Measurements from ENCODE around the gene GTF3C1.

Gene GTF3C1

DNA sequence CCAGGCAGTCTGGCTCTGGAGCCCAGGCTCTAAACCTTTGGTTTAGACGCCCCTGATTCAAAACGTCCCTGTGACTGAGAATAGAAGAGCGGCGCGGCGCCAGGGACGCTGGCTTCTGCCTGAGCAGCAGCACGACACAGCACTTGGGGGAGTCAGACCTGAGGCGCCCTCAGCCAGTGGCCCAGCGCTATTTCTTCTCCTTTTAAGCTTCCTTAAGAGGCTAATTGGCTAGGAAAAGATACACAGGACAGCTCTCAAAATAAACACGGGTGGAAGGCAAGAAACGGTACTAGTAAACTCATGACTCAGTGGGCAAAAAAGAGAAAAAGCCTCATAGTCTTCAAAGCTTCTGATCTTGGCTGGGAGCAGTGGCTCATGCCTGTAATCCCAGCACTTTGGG, 34.9 kb downstream of the GTF3C1 start:
- H3K4me3 ChIP-seq (ENCODE audit: low read length), result no peak overlapping the region
- H3K36me3 ChIP-seq (ENCODE audit: insufficient read depth, low read depth, low read length), result peaks cover 68% of the 10 kb centered on the region
- H3K9ac ChIP-seq (ENCODE audit: low read depth, low read length), result no peak overlapping the region
- no peak overlapping the region for H3K27ac ChIP-seq (ENCODE audit: low read length)
- H3K4me1 ChIP-seq (ENCODE audit: insufficient read depth, low read length), result no peaks in the 10 kb centered on the region
- no peaks in the 10 kb centered on the region for H3K9me3 ChIP-seq (ENCODE audit: insufficient read depth, low read depth, low read length)
- H3K27me3 ChIP-seq (ENCODE audit: insufficient read depth, low read length), result no peaks in the 10 kb centered on the region

DNA sequence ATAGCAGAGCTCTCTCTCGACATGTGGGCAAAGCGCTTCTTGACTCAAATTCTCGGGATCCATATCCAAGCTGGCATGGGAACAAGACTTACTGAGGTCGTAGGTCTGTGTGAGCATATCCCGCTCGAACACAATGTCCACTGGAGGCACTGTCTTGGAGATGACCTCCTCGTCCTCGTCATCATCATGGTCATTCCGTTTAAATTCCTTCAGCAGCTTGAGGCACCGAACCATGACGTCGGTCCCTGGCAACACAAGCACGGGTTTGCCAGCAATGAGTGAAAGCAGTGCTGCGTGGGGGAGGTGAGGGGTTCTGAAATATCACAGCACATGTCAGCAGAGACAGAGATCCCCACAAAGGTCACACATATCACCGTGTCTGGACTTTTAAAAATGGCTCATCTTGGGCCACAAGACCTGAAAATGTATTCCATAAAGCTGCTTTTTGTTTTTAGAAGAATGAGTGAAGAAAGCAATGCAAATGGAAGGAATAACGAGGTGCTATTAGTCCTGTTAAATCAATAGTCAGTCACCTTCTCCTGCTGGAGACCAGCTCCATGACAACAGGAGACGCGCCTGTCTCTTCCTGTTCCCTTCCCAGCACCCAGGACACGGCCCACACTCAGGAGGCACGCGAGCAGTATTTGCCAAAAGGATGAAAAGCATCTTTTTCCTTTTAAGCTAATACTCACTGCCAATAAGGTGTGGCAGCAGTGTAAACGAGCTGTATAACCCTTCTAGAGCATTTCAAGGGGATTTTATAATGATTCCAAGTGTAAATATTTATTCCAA, 37.9 kb downstream of the GTF3C1 start:
- Histone ChIP-seq H3K27me3 (ENCODE audit: insufficient read depth, low read length) (no peaks in the 10 kb centered on the region), H3K9me3 (ENCODE audit: insufficient read depth, low read depth, low read length) (no peaks in the 10 kb centered on the region), H3K4me1 (ENCODE audit: insufficient read depth, low read length) (no peaks in the 10 kb centered on the region), H3K9ac (ENCODE audit: low read depth, low read length) (no peak overlapping the region), H3K4me3 (ENCODE audit: low read length) (no peak overlapping the region), H3K36me3 (ENCODE audit: insufficient read depth, low read depth, low read length) (peaks cover 70% of the 10 kb centered on the region), H3K27ac (ENCODE audit: low read length) (no peak overlapping the region)

DNA sequence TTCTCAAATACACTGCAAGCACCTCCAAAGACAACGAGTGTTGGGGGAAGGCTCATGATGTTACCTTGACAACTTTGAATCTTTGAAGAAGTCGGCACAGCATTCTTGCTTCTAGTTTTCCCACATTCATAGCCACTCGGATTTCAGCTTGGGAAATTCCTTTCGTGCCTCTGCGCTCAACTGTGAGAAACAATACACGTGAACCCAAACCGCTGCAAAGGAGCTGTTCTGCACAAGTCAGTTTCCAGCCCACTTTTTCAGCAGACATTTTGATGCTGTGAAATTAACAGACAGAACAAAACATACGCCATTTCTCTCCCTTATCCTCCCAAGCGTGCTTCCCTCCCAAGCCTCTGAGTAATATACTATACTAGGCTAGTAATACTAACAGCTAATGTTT, 41.2 kb downstream of the GTF3C1 start:
- no peak overlapping the region for H3K27ac ChIP-seq (ENCODE audit: low read length)
- no peaks in the 10 kb centered on the region for H3K9me3 ChIP-seq (ENCODE audit: insufficient read depth, low read depth, low read length)
- H3K4me3 ChIP-seq (ENCODE audit: low read length), result no peak overlapping the region
- no peaks in the 10 kb centered on the region for H3K27me3 ChIP-seq (ENCODE audit: insufficient read depth, low read length)
- no peaks in the 10 kb centered on the region for H3K4me1 ChIP-seq (ENCODE audit: insufficient read depth, low read length)
- peaks cover 93% of the 10 kb centered on the region for H3K36me3 ChIP-seq (ENCODE audit: insufficient read depth, low read depth, low read length)
- H3K9ac ChIP-seq (ENCODE audit: low read depth, low read length), result no peak overlapping the region

DNA sequence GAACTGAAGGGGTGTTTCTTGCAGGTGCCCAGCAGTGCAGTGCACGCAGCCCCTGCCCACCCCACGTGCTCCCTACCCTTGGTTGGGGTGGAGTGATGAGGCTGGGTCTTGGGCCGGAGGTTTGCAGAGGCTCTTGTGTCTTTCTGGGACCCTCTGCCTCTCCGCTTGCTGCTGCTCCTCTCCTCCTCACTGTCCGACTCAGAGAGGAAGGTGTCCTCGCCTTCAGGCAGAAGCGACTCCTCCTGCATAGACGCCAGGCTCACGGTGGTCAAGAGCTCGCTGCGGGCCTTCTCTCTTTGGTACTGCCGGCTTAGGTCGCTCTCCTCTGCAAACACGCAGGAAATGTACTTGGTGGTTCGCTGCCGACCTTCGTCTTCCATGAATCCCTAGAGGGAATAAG, 42.9 kb downstream of the GTF3C1 start:
- no peak overlapping the region for H3K27ac ChIP-seq (ENCODE audit: low read length)
- no peaks in the 10 kb centered on the region for H3K4me1 ChIP-seq (ENCODE audit: insufficient read depth, low read length)
- no peak overlapping the region for H3K9ac ChIP-seq (ENCODE audit: low read depth, low read length)
- H3K9me3 ChIP-seq (ENCODE audit: insufficient read depth, low read depth, low read length), result no peaks in the 10 kb centered on the region
- peaks cover 95% of the 10 kb centered on the region for H3K36me3 ChIP-seq (ENCODE audit: insufficient read depth, low read depth, low read length)
- H3K27me3 ChIP-seq (ENCODE audit: insufficient read depth, low read length), result no peaks in the 10 kb centered on the region
- H3K4me3 ChIP-seq (ENCODE audit: low read length), result no peak overlapping the region

DNA sequence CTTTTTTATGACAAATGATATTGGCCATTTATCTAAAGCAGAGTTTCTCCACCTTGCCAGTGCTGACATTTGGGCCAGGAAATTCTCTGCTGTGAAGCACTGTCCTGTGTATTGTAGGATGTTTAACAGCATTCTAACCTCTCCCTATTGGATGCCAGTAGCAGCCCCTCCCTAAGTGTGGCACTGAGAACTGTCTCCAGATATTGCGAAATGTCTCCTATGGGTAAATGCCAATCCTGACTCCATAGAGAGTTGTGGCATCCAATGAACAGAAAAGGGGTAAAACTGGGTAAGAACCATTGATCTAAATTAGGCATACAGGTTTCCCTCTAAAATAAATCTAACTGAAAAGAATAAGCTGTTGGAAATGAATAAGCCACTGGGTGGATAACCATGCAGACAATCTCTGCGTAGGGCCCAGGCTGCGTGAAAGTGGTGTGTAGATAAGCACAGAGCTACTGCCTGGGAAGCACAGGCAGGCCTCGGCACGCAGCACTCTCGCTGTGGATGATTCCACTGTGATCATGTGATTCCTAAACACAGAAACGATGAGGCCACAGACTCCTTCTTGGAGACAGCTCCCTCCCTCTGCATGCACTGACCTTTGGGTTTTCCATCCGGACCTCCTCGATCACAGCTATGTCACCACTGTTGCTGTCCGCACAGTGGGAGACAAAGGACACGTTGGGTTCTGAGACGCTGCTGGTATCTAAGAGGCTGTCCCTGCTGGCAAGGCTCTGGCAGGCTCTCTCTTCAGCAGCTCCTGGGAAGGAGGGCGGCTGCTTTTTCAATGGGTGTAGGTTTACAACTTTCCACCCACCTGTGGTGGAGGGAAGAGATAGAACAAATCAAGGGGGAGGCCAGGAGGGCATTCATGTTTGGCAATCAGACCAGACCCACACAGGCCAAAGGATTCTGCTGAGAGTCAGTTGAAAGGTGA, 44.1 kb downstream of the GTF3C1 start:
- H3K4me3 ChIP-seq (ENCODE audit: low read length), result no peak overlapping the region
- H3K27me3 ChIP-seq (ENCODE audit: insufficient read depth, low read length), result no peaks in the 10 kb centered on the region
- no peak overlapping the region for H3K9ac ChIP-seq (ENCODE audit: low read depth, low read length)
- peaks cover 95% of the 10 kb centered on the region for H3K36me3 ChIP-seq (ENCODE audit: insufficient read depth, low read depth, low read length)
- H3K9me3 ChIP-seq (ENCODE audit: insufficient read depth, low read depth, low read length), result no peaks in the 10 kb centered on the region
- H3K4me1 ChIP-seq (ENCODE audit: insufficient read depth, low read length), result no peaks in the 10 kb centered on the region
- H3K27ac ChIP-seq (ENCODE audit: low read length), result no peak overlapping the region

DNA sequence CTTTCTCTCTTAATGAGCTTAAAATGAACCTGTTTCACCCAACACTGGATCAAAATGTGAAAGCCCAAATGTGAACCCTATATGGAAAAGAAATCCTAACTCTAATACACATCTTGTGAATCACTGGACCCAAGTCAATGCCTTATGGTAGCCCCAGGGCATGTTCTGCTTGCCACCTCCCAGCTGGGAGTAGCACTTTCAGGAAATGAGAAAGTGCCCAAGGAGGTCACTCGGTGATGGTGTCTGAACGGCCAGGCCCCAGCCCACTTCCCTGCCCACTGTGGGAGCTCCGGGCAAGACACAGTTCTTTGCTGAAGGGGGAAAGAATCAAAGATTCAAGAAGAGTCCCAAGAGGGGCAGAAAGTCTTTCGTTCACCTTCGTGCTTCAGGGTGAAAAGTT, 46.1 kb downstream of the GTF3C1 start:
- no peaks in the 10 kb centered on the region for H3K9me3 ChIP-seq (ENCODE audit: insufficient read depth, low read depth, low read length)
- H3K9ac ChIP-seq (ENCODE audit: low read depth, low read length), result no peak overlapping the region
- H3K36me3 ChIP-seq (ENCODE audit: insufficient read depth, low read depth, low read length), result peaks cover 100% of the 10 kb centered on the region

DNA sequence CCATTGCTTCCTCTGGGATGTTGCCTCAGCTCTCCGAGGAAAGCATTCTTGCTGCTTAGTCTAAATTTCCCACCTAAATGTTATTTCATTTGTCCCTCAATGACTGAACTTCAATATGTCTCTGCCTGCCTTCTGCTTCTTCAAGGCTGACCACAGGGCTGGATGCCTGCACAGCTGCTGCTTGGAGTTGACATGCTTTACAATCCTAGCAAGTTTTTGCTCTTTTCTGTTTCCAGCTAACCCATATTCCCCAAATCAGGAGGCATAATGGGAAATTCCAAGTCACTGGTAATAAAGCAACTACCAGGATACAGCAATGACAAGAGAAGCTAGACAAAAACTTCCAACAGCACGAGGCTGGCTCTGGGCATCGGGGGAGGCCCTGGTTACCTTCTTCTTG, 48.9 kb downstream of the GTF3C1 start:
- Histone ChIP-seq H3K9ac (ENCODE audit: low read depth, low read length) (no peak overlapping the region), H3K36me3 (ENCODE audit: insufficient read depth, low read depth, low read length) (peaks cover 100% of the 10 kb centered on the region), H3K4me3 (ENCODE audit: low read length) (no peak overlapping the region)

More for the DNA sequence above, 46.1 kb downstream of the GTF3C1 start:
- H3K4me1 ChIP-seq (ENCODE audit: insufficient read depth, low read length), result no peaks in the 10 kb centered on the region
- H3K27ac ChIP-seq (ENCODE audit: low read length), result no peak overlapping the region
- H3K27me3 ChIP-seq (ENCODE audit: insufficient read depth, low read length), result no peaks in the 10 kb centered on the region
- no peak overlapping the region for H3K4me3 ChIP-seq (ENCODE audit: low read length)

DNA sequence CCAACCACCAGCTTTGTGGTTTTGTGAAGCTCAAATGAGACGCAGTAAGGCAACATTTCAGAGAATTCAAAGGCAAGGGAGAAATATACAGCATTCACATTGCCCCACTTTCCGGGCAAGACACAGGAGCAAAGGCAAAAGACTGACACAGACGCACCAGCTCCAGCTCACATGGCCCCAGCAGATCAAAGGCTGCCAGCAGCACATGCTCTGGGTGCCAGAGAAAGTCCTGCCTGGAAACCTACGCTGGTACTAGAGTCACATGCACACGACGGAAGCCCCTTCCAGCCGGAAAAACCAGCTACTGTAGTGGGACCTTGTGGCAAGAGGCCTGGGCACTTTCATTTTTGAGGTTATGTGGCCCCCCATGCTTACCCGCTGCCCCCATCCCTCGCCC, 50.1 kb downstream of the GTF3C1 start:
- Histone ChIP-seq H3K9me3 (ENCODE audit: insufficient read depth, low read depth, low read length) (no peaks in the 10 kb centered on the region), H3K4me3 (ENCODE audit: low read length) (no peak overlapping the region), H3K27ac (ENCODE audit: low read length) (no peak overlapping the region), H3K27me3 (ENCODE audit: insufficient read depth, low read length) (no peaks in the 10 kb centered on the region), H3K9ac (ENCODE audit: low read depth, low read length) (no peak overlapping the region), H3K4me1 (ENCODE audit: insufficient read depth, low read length) (no peaks in the 10 kb centered on the region), H3K36me3 (ENCODE audit: insufficient read depth, low read depth, low read length) (peaks cover 99% of the 10 kb centered on the region)

More for the DNA sequence above, 48.9 kb downstream of the GTF3C1 start:
- H3K4me1 ChIP-seq (ENCODE audit: insufficient read depth, low read length), result no peaks in the 10 kb centered on the region
- no peak overlapping the region for H3K27ac ChIP-seq (ENCODE audit: low read length)
- H3K27me3 ChIP-seq (ENCODE audit: insufficient read depth, low read length), result no peaks in the 10 kb centered on the region
- H3K9me3 ChIP-seq (ENCODE audit: insufficient read depth, low read depth, low read length), result no peaks in the 10 kb centered on the region

- Histone ChIP-seq H3K9me3 (ENCODE audit: insufficient read depth, low read depth, low read length) (no peaks in the 10 kb centered on the region), H3K36me3 (ENCODE audit: insufficient read depth, low read depth, low read length) (peaks cover 98% of the 10 kb centered on the region), H3K9ac (ENCODE audit: low read depth, low read length) (no peak overlapping the region), H3K4me3 (ENCODE audit: low read length) (no peak overlapping the region), H3K27me3 (ENCODE audit: insufficient read depth, low read length) (no peaks in the 10 kb centered on the region), H3K27ac (ENCODE audit: low read length) (no peak overlapping the region), H3K4me1 (ENCODE audit: insufficient read depth, low read length) (no peaks in the 10 kb centered on the region)
Measured at GRCh38 chr16:27498916-27499658, 50.6 kb downstream of the GTF3C1 start.

DNA sequence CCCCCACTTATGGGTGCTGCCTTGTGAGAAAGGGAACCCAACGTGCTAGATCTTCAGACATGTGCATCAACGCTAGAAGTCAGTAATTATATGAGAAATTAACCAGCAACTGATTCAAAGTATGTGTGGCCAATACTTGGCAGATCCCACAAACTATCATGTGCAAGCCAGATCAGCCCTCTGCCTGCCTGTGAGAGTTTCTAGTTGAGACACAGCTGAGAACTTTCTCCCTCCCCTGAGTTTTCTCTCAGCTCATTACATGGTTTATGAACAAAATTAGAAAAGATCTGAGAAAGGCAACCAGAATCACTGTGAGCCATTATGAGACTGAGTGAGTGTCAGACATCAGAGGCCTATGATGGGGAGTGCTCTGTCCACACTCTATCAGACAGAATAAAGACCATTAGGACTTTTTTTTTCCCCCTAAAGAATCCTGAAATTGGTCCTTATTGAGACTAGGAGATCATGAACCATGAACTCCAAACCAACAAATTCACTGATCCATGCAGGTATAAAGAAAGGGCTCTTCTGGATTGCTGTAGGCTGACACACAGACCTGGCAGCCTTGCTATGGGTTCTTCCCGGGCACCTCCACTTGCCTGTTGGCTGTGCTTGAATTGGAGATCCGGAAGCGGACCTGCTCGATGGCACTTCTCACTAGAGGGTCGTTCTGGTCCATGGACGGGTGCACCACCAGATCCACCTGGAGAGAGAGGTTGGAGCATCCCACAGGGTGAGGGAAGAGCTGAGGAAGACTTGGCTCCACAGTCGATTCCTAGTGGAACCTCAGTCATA, 51.5 kb downstream of the GTF3C1 start:
- Histone ChIP-seq H3K4me3 (ENCODE audit: low read length) (no peak overlapping the region), H3K9me3 (ENCODE audit: insufficient read depth, low read depth, low read length) (no peaks in the 10 kb centered on the region), H3K27me3 (ENCODE audit: insufficient read depth, low read length) (no peaks in the 10 kb centered on the region), H3K9ac (ENCODE audit: low read depth, low read length) (no peak overlapping the region), H3K36me3 (ENCODE audit: insufficient read depth, low read depth, low read length) (peaks cover 97% of the 10 kb centered on the region), H3K4me1 (ENCODE audit: insufficient read depth, low read length) (no peaks in the 10 kb centered on the region), H3K27ac (ENCODE audit: low read length) (no peak overlapping the region)

DNA sequence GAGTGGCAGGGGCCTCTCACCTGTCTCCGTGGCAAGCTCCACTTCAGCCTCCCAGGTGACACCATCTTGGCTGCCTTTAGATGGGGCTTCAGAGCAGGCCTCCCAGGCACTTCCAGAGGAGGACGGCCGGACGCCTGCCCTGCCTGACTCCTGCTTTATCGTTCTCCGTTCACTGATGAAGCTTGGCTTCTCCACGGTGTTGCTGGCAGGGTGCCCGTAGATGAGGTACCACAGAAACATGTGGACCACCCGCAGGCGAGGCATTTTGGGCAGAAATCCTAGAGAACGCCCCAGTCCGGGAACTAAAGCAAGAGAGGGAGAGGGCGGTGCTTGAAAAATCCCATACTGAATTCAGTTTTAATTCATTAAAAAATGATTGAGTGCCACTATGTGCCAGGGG, 54.5 kb downstream of the GTF3C1 start:
- H3K9me3 ChIP-seq (ENCODE audit: insufficient read depth, low read depth, low read length), result no peaks in the 10 kb centered on the region
- H3K27ac ChIP-seq (ENCODE audit: low read length), result no peak overlapping the region
- H3K36me3 ChIP-seq (ENCODE audit: insufficient read depth, low read depth, low read length), result peaks cover 97% of the 10 kb centered on the region
- H3K27me3 ChIP-seq (ENCODE audit: insufficient read depth, low read length), result no peaks in the 10 kb centered on the region
- H3K4me1 ChIP-seq (ENCODE audit: insufficient read depth, low read length), result no peaks in the 10 kb centered on the region
- no peak overlapping the region for H3K4me3 ChIP-seq (ENCODE audit: low read length)
- no peak overlapping the region for H3K9ac ChIP-seq (ENCODE audit: low read depth, low read length)

Data from iPS-20b (cell line).